Measurements from ENCODE around the gene GSTM4.
A peak's percentile ranks its signal among the peaks of the same experiment; 100 is the strongest.
"Not testable (repeated sequence)": the region's sequence is repeated elsewhere in the genome, so short reads cannot be mapped to it uniquely, and the experiment has no call there.

Gene GSTM4

DNA sequence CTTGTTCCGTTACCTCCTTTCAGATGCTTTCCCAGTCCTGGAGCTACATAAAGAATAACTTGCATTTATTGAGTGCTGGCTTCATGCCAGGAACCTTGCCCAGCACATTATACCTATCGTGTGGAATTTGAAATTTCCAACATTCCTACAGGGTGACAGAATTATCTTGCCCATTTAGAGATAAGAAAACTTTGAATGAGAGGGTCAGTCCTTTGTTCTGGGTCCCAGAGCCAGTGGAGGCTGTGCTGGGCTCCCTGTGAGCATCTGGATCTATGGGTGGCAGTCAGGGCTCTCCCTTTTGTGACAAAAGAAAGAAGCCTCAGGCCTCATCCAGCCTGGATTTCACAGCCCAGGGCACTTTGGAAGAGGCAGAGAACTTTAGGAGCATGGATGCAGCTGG lies 3.2 kb downstream of the GSTM4 start:
- H3F3A ChIP-seq (ENCODE audit: low read depth) = no peaks in the 10 kb centered on the region
- no peak overlapping the region for H2AFZ ChIP-seq (ENCODE audit: low read length)
- no peak overlapping the region for H3K4me3 ChIP-seq (ENCODE audit: low read length, poor library complexity, severe bottlenecking)
- H3K4me2 ChIP-seq (ENCODE audit: low read depth, low read length, poor library complexity, severe bottlenecking) = no peak overlapping the region
- H4K20me1 ChIP-seq (ENCODE audit: insufficient read depth, low read length, poor library complexity, severe bottlenecking) = no peaks in the 10 kb centered on the region
- no peaks in the 10 kb centered on the region for H3K36me3 ChIP-seq (ENCODE audit: insufficient read depth, low read length)
- no peaks in the 10 kb centered on the region for H3K9me2 ChIP-seq (replicated peaks; ENCODE audit: low read depth, low read length)
- H3K9ac ChIP-seq (ENCODE audit: low read depth, low read length, poor library complexity, severe bottlenecking) = no peak overlapping the region
- no peaks in the 10 kb centered on the region for H3K27me3 ChIP-seq (ENCODE audit: insufficient read depth, low read length, poor library complexity, severe bottlenecking)
- no peak for TF ChIP-seq EZH2phosphoT487 (IDR thresholded peaks at IDR 0.05; ENCODE audit: borderline replicate concordance)
- TF ChIP-seq, protein P1, sequence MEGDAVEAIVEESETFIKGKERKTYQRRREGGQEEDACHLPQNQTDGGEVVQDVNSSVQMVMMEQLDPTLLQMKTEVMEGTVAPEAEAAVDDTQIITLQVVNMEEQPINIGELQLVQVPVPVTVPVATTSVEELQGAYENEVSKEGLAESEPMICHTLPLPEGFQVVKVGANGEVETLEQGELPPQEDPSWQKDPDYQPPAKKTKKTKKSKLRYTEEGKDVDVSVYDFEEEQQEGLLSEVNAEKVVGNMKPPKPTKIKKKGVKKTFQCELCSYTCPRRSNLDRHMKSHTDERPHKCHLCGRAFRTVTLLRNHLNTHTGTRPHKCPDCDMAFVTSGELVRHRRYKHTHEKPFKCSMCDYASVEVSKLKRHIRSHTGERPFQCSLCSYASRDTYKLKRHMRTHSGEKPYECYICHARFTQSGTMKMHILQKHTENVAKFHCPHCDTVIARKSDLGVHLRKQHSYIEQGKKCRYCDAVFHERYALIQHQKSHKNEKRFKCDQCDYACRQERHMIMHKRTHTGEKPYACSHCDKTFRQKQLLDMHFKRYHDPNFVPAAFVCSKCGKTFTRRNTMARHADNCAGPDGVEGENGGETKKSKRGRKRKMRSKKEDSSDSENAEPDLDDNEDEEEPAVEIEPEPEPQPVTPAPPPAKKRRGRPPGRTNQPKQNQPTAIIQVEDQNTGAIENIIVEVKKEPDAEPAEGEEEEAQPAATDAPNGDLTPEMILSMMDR (conservative IDR thresholded peaks at IDR 0.05; ENCODE audit: low read length) = no peak
- peaks cover 21% of the 10 kb centered on the region for H3K4me1 ChIP-seq (ENCODE audit: insufficient read depth, low read length, poor library complexity, severe bottlenecking)
- H3K9me3 ChIP-seq (ENCODE audit: insufficient read depth, low read depth, low read length) = no peaks in the 10 kb centered on the region
- H3K79me2 ChIP-seq (ENCODE audit: insufficient read depth, low read length) = no peaks in the 10 kb centered on the region

DNA sequence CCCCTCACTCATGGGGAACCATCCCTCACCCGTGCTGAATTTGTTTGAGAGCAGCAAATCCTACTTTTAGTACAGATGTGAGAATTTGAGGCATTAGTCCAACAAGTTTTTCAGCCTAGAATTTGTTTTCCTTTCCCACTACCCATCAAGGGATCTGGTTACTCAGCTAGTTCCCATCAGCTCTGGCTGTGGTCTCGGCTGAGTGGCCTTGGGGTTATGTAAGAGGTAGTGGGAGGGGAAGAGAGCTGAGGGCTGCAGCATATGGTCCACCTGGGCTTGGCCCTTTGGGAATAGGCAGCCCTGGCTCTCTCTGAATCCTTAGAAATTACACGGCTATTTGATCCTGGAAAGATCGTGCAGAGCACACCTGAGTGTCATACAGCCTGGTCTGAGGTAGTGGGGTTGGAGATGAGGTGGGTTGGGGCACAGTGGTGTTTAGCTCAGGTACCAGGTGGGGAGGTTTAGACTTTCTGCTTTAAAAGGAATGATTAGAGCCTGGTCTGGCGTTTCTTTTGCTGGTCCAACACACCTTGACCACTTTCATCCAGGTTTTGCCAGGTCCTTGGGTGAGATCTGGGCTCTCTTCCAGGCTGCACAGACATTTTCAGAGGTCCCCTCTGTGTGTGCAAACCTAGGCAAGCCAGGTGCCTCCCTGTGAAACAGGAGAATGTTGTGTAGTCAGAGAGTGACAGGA lies 4.2 kb downstream of the GSTM4 start:
- TF ChIP-seq, protein P1 (conservative IDR thresholded peaks at IDR 0.05; ENCODE audit: low read length) = no peak
- TF ChIP-seq EZH2phosphoT487 (IDR thresholded peaks at IDR 0.05; ENCODE audit: borderline replicate concordance) = no peak
- H3K9ac ChIP-seq (ENCODE audit: low read depth, low read length, poor library complexity, severe bottlenecking) = no peak overlapping the region
- no peaks in the 10 kb centered on the region for H3K9me2 ChIP-seq (replicated peaks; ENCODE audit: low read depth, low read length)
- H3K4me2 ChIP-seq (ENCODE audit: low read depth, low read length, poor library complexity, severe bottlenecking) = no peak overlapping the region
- H3K4me1 ChIP-seq (ENCODE audit: insufficient read depth, low read length, poor library complexity, severe bottlenecking) = peaks cover 21% of the 10 kb centered on the region
- no peaks in the 10 kb centered on the region for H3F3A ChIP-seq (ENCODE audit: low read depth)
- no peak overlapping the region for H3K4me3 ChIP-seq (ENCODE audit: low read length, poor library complexity, severe bottlenecking)
- no peak overlapping the region for H2AFZ ChIP-seq (ENCODE audit: low read length)
- no peaks in the 10 kb centered on the region for H3K36me3 ChIP-seq (ENCODE audit: insufficient read depth, low read length)
- no peaks in the 10 kb centered on the region for H3K27me3 ChIP-seq (ENCODE audit: insufficient read depth, low read length, poor library complexity, severe bottlenecking)
- H3K9me3 ChIP-seq (ENCODE audit: insufficient read depth, low read depth, low read length) = no peaks in the 10 kb centered on the region
- no peaks in the 10 kb centered on the region for H3K79me2 ChIP-seq (ENCODE audit: insufficient read depth, low read length)
- H4K20me1 ChIP-seq (ENCODE audit: insufficient read depth, low read length, poor library complexity, severe bottlenecking) = no peaks in the 10 kb centered on the region

DNA sequence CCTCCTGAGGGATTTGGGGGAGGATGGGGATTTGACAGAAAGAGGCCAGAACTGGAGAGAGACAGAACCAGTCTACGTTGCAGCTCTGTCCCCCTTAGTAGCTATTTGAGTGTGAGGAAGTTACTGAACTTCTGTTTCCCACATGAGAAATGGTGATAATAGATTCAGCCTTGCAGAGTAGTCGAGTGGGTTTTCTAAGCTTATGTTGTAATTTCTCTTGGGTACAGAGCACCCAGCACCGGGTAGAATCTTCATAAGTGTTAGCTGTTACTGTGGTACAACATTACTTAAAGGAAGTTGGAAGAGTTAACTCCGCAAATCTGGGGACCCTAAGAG lies 4.8 kb downstream of the GSTM4 start:
- not testable (repeated sequence) for H3K4me2 ChIP-seq (ENCODE audit: low read depth, low read length, poor library complexity, severe bottlenecking); H3K9ac ChIP-seq (ENCODE audit: low read depth, low read length, poor library complexity, severe bottlenecking); H3K36me3 ChIP-seq (ENCODE audit: insufficient read depth, low read length); H3K9me2 ChIP-seq (replicated peaks; ENCODE audit: low read depth, low read length); H3F3A ChIP-seq (ENCODE audit: low read depth); H4K20me1 ChIP-seq (ENCODE audit: insufficient read depth, low read length, poor library complexity, severe bottlenecking); H2AFZ ChIP-seq (ENCODE audit: low read length); H3K4me3 ChIP-seq (ENCODE audit: low read length, poor library complexity, severe bottlenecking); H3K27me3 ChIP-seq (ENCODE audit: insufficient read depth, low read length, poor library complexity, severe bottlenecking); H3K9me3 ChIP-seq (ENCODE audit: insufficient read depth, low read depth, low read length); H3K79me2 ChIP-seq (ENCODE audit: insufficient read depth, low read length)
- peaks cover 21% of the 10 kb centered on the region for H3K4me1 ChIP-seq (ENCODE audit: insufficient read depth, low read length, poor library complexity, severe bottlenecking)

DNA sequence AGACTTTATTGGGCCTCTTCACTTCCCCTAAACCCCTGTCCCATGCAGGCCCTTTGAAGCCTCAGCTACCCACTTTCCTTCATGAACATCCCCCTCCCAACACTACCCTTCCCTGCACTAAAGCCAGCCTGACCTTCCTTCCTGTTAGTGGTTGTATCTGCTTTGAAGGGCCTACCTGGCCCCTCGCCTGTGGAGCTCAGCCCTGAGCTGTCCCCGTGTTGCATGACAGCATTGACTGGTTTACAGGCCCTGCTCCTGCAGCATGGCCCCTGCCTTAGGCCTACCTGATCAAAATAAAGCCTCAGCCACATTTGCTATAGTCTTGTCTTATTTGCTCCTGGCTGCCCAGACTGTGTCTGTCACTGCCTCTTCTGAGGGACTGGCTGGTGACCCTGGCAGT lies 5.5 kb downstream of the GSTM4 start:
- peak overlapping the region; percentile 51 for H3K4me2 ChIP-seq (ENCODE audit: low read depth, low read length, poor library complexity, severe bottlenecking)
- no peaks in the 10 kb centered on the region for H3K9me2 ChIP-seq (replicated peaks; ENCODE audit: low read depth, low read length)
- no peaks in the 10 kb centered on the region for H3K9me3 ChIP-seq (ENCODE audit: insufficient read depth, low read depth, low read length)
- TF ChIP-seq EZH2phosphoT487 (IDR thresholded peaks at IDR 0.05; ENCODE audit: borderline replicate concordance) = no peak
- TF ChIP-seq, protein P1 (conservative IDR thresholded peaks at IDR 0.05; ENCODE audit: low read length) = no peak
- no peak overlapping the region for H3K4me3 ChIP-seq (ENCODE audit: low read length, poor library complexity, severe bottlenecking)
- H3K79me2 ChIP-seq (ENCODE audit: insufficient read depth, low read length) = no peaks in the 10 kb centered on the region
- peaks cover 21% of the 10 kb centered on the region for H3K4me1 ChIP-seq (ENCODE audit: insufficient read depth, low read length, poor library complexity, severe bottlenecking)
- H4K20me1 ChIP-seq (ENCODE audit: insufficient read depth, low read length, poor library complexity, severe bottlenecking) = no peaks in the 10 kb centered on the region
- H3K9ac ChIP-seq (ENCODE audit: low read depth, low read length, poor library complexity, severe bottlenecking) = peak overlapping the region; percentile 44
- H3K27me3 ChIP-seq (ENCODE audit: insufficient read depth, low read length, poor library complexity, severe bottlenecking) = no peaks in the 10 kb centered on the region
- H2AFZ ChIP-seq (ENCODE audit: low read length) = no peak overlapping the region
- H3K36me3 ChIP-seq (ENCODE audit: insufficient read depth, low read length) = no peaks in the 10 kb centered on the region
- H3F3A ChIP-seq (ENCODE audit: low read depth) = no peaks in the 10 kb centered on the region

Measured in Loucy (cell line).